A204.1 (cell line): ENCODE data around the gene MYBPC1.

ENCODE experiments used
- FAIRE-seq: peaks from 2 replicates; lab custom pipeline; 2012; peaks lifted over from hg19 to GRCh38; lab: Jason Lieb, UNC

The MYBPC1 gene

GRCh38 chr12:101599311-101599710 is 4.5 kb downstream of the MYBPC1 start:
- FAIRE-seq = no peak

- FAIRE-seq = no peak
These were observed 5.2 kb downstream of the MYBPC1 start for GRCh38 chr12:101599771-101600484.

- FAIRE-seq = no peak
These were observed 9.4 kb downstream of the MYBPC1 start for GRCh38 chr12:101604132-101604531.

- no peak for FAIRE-seq
These were observed 13.1 kb downstream of the MYBPC1 start for GRCh38 chr12:101607894-101608293.

- FAIRE-seq = no peak
These were observed 13.7 kb downstream of the MYBPC1 start for GRCh38 chr12:101608301-101609133.

- FAIRE-seq = no peak
These were observed 14.4 kb downstream of the MYBPC1 start for GRCh38 chr12:101609198-101609597.

- FAIRE-seq = no peak
These were observed 17.6 kb downstream of the MYBPC1 start for GRCh38 chr12:101612160-101612916.

- FAIRE-seq = no peak
These were observed 21.3 kb downstream of the MYBPC1 start for GRCh38 chr12:101616027-101616494.

- no peak for FAIRE-seq
These were observed 24.4 kb downstream of the MYBPC1 start for GRCh38 chr12:101619026-101619786.

GRCh38 chr12:101619858-101620761 is 25.3 kb downstream of the MYBPC1 start:
- FAIRE-seq = no peak

- FAIRE-seq = no peak
These were observed 26.0 kb downstream of the MYBPC1 start for GRCh38 chr12:101620762-101621133.

GRCh38 chr12:101628676-101629075 is 33.9 kb downstream of the MYBPC1 start:
- FAIRE-seq = no peak

GRCh38 chr12:101634724-101635123 is 40.0 kb downstream of the MYBPC1 start:
- FAIRE-seq = no peak

- no peak for FAIRE-seq
These were observed 43.2 kb downstream of the MYBPC1 start for GRCh38 chr12:101637936-101638335.

GRCh38 chr12:101642115-101643067 is 47.6 kb downstream of the MYBPC1 start:
- no peak for FAIRE-seq

GRCh38 chr12:101647711-101648110 is 52.9 kb downstream of the MYBPC1 start:
- no peak for FAIRE-seq

GRCh38 chr12:101648195-101648594 is 53.4 kb downstream of the MYBPC1 start:
- FAIRE-seq = no peak

- FAIRE-seq = no peak
These were observed 55.8 kb downstream of the MYBPC1 start for GRCh38 chr12:101650346-101651117.

GRCh38 chr12:101653030-101653429 is 58.3 kb downstream of the MYBPC1 start:
- FAIRE-seq = no peak
